Fibroblast of lung (primary cell): ENCODE data around the gene DTWD2. TPM values are rescaled to one million over a fixed set of nuclear protein-coding genes. Genes with fewer than 3 reads are reported as not detected.
"Not testable (repeated sequence)": the region's sequence is repeated elsewhere in the genome, so short reads cannot be mapped to it uniquely, and the experiment has no call there.

Experiments
- DNase-seq, 2 donors: peaks; one replicate each; pipeline versions ENCODE4 v3.0.0 to v3.0.0-alpha.2; 2010; ENCODE audit warnings: low read depth in 2 of 2
- H2AFZ ChIP-seq: 2 replicates; pipeline ENCODE4 v1.5.1; 2012; ENCODE audit warnings: low read length, control low read depth, inconsistent platforms
- H3K27ac ChIP-seq: 2 replicates; pipeline ENCODE4 v1.5.1; 2011; ENCODE audit warnings: low read length, control low read depth; ENCODE audit not compliant: insufficient read depth
- H3K27me3 ChIP-seq: 2 replicates; pipeline ENCODE4 v1.5.1; 2011; ENCODE audit warnings: mild to moderate bottlenecking, low read length; ENCODE audit not compliant: control insufficient read depth, insufficient read depth
- H3K36me3 ChIP-seq: 2 replicates; pipeline ENCODE4 v1.5.1; 2011; ENCODE audit warnings: low read length; ENCODE audit not compliant: control insufficient read depth, insufficient read depth
- H3K4me1 ChIP-seq: 2 replicates; pipeline ENCODE4 v1.5.1; 2011; ENCODE audit warnings: low read length; ENCODE audit not compliant: control insufficient read depth, insufficient read depth; ENCODE audit errors: extremely low read depth
- H3K4me2 ChIP-seq: 2 replicates; pipeline ENCODE4 v1.5.1; 2011; ENCODE audit warnings: low read length, control low read depth; ENCODE audit not compliant: insufficient read depth; ENCODE audit errors: extremely low read depth
- H3K4me3 ChIP-seq, 4 experiments: fragments of 200-600 bp in 1 of 4; sonication (generic) in 1 of 4; replicated peaks in 1 of 4; 2 replicates each; pipeline ENCODE4 v1.5.1; 2011 to 2016; ENCODE audit warnings: low read length in 4 of 4, low read depth in 3 of 4, mild to moderate bottlenecking in 3 of 4, control low read depth in 2 of 4, inconsistent platforms in 1 of 4, mixed read lengths in 1 of 4; ENCODE audit not compliant: insufficient read depth in 1 of 4; ENCODE audit errors: control extremely low read depth in 1 of 4
- H3K79me2 ChIP-seq: 2 replicates; pipeline ENCODE4 v1.5.1; 2012; ENCODE audit warnings: mild to moderate bottlenecking, low read length, inconsistent platforms; ENCODE audit not compliant: control insufficient read depth, insufficient read depth
- H3K9ac ChIP-seq: 2 replicates; pipeline ENCODE4 v1.5.1; 2011; ENCODE audit warnings: mild to moderate bottlenecking, low read length, control low read depth; ENCODE audit not compliant: insufficient read depth
- H3K9me3 ChIP-seq: 2 replicates; pipeline ENCODE4 v1.5.1; 2012; ENCODE audit warnings: low read depth, low read length; ENCODE audit not compliant: control insufficient read depth, insufficient read depth
- H4K20me1 ChIP-seq: 2 replicates; pipeline ENCODE4 v1.5.1; 2011; ENCODE audit warnings: low read length; ENCODE audit not compliant: control insufficient read depth, insufficient read depth; ENCODE audit errors: extremely low read depth
- EZH2 ChIP-seq: IDR thresholded peaks from 2 replicates; pipeline ENCODE4 v1.5.1; 2012; ENCODE audit warnings: low read length, control low read depth, mild to moderate bottlenecking; ENCODE audit errors: missing control alignments
- polyA plus RNA-seq, 2 donors: library from polyadenylated mRNA; depleted of rRNA in 1 of 2; stranded (reverse) in 1 of 2; unstranded in 1 of 2; fragments of >200 nt; gene quantifications; 2 replicates each; pipeline ENCODE4 v1.2.1, GENCODE V29; 2011 to 2012; ENCODE audit warnings: missing spikeins in 1 of 2
- total RNA-seq: library from RNA; depleted of rRNA; stranded (reverse); fragments of >200 nt; gene quantifications from 2 replicates; pipeline ENCODE4 v1.2.1, GENCODE V29; 2014
- TF ChIP-seq, protein P1 (sequence below), 2 donors: IDR thresholded peaks in 1 of 2; conservative IDR thresholded peaks in 1 of 2; 1 replicate in 1 of 2; 2 replicates in 1 of 2; pipeline ENCODE4 v1.5.1; 2011 to 2012; ENCODE audit warnings: low read length in 2 of 2, control low read depth in 1 of 2, inconsistent platforms in 1 of 2, low read depth in 1 of 2, mild to moderate bottlenecking in 1 of 2

DTWD2 gene
- total and polyA plus RNA-seq, 2 donors (not counting 1 experiment from before 2014, with no cell fraction given) = 2.8 to 4.8 TPM

- Histone ChIP-seq H4K20me1 (no peaks in the 10 kb centered on the region), H3K9me3 (no peaks in the 10 kb centered on the region)
- TF ChIP-seq EZH2 = no peak
- TF ChIP-seq, protein P1, sequence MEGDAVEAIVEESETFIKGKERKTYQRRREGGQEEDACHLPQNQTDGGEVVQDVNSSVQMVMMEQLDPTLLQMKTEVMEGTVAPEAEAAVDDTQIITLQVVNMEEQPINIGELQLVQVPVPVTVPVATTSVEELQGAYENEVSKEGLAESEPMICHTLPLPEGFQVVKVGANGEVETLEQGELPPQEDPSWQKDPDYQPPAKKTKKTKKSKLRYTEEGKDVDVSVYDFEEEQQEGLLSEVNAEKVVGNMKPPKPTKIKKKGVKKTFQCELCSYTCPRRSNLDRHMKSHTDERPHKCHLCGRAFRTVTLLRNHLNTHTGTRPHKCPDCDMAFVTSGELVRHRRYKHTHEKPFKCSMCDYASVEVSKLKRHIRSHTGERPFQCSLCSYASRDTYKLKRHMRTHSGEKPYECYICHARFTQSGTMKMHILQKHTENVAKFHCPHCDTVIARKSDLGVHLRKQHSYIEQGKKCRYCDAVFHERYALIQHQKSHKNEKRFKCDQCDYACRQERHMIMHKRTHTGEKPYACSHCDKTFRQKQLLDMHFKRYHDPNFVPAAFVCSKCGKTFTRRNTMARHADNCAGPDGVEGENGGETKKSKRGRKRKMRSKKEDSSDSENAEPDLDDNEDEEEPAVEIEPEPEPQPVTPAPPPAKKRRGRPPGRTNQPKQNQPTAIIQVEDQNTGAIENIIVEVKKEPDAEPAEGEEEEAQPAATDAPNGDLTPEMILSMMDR (conservative IDR thresholded peaks at IDR 0.05 in 1 of 2, IDR thresholded peaks at IDR 0.05 in 1 of 2; ENCODE audit: low read depth in 1 of 2, low read length in 2 of 2) = no peak
Measured at GRCh38 chr5:118996098-118996497, 7.8 kb upstream of the DTWD2 start.

GRCh38 chr5:118994595-118994994, 6.2 kb upstream of the DTWD2 start:
- H3K79me2 ChIP-seq = no peaks in the 10 kb centered on the region
- H3K9me3 ChIP-seq = no peaks in the 10 kb centered on the region
- no peaks in the 10 kb centered on the region for H3K27me3 ChIP-seq
- H4K20me1 ChIP-seq = no peaks in the 10 kb centered on the region
- no peaks in the 10 kb centered on the region for H3K4me1 ChIP-seq
- TF ChIP-seq, protein P1 (conservative IDR thresholded peaks at IDR 0.05 in 1 of 2, IDR thresholded peaks at IDR 0.05 in 1 of 2; ENCODE audit: low read depth in 1 of 2, low read length in 2 of 2) = no peak
- TF ChIP-seq EZH2 = no peak
- H3K27ac ChIP-seq = no peak overlapping the region
- H3K4me2 ChIP-seq = no peak overlapping the region
- no peak overlapping the region for H3K4me3 ChIP-seq
- DNase-seq = no peak
- H2AFZ ChIP-seq = no peak overlapping the region
- no peaks in the 10 kb centered on the region for H3K36me3 ChIP-seq
- H3K9ac ChIP-seq = no peak overlapping the region

More at GRCh38 chr5:118996098-118996497, 7.8 kb upstream of the DTWD2 start:
- no peak overlapping the region for H3K9ac ChIP-seq
- no peak overlapping the region for H3K4me3 ChIP-seq
- no peak overlapping the region for H3K27ac ChIP-seq
- H3K27me3 ChIP-seq = no peaks in the 10 kb centered on the region
- no peak overlapping the region for H2AFZ ChIP-seq
- DNase-seq = no peak
- H3K4me2 ChIP-seq = no peak overlapping the region
- H3K36me3 ChIP-seq = no peaks in the 10 kb centered on the region
- H3K79me2 ChIP-seq = no peaks in the 10 kb centered on the region
- H3K4me1 ChIP-seq = no peaks in the 10 kb centered on the region

- not testable (repeated sequence) for H3K4me2 ChIP-seq, H3K27ac ChIP-seq, H3K9me3 ChIP-seq, H3K9ac ChIP-seq, H3K27me3 ChIP-seq, H3K36me3 ChIP-seq, H3K4me3 ChIP-seq, H2AFZ ChIP-seq, H4K20me1 ChIP-seq, H3K4me1 ChIP-seq, DNase-seq, H3K79me2 ChIP-seq
Measured at GRCh38 chr5:118993118-118993517, 4.8 kb upstream of the DTWD2 start.

GRCh38 chr5:118992055-118992454, 3.7 kb upstream of the DTWD2 start:
- not testable (repeated sequence) for H3K79me2 ChIP-seq, H3K9me3 ChIP-seq, H3K27ac ChIP-seq, H3K4me1 ChIP-seq, DNase-seq, H3K9ac ChIP-seq, H3K27me3 ChIP-seq, H3K4me2 ChIP-seq, H2AFZ ChIP-seq, H3K4me3 ChIP-seq, H4K20me1 ChIP-seq, H3K36me3 ChIP-seq
